ENCODE data around the gene SLC22A3. TPM values are rescaled to one million over a fixed set of nuclear protein-coding genes. Genes with fewer than 3 reads are reported as not detected.

The SLC22A3 gene, protein sequence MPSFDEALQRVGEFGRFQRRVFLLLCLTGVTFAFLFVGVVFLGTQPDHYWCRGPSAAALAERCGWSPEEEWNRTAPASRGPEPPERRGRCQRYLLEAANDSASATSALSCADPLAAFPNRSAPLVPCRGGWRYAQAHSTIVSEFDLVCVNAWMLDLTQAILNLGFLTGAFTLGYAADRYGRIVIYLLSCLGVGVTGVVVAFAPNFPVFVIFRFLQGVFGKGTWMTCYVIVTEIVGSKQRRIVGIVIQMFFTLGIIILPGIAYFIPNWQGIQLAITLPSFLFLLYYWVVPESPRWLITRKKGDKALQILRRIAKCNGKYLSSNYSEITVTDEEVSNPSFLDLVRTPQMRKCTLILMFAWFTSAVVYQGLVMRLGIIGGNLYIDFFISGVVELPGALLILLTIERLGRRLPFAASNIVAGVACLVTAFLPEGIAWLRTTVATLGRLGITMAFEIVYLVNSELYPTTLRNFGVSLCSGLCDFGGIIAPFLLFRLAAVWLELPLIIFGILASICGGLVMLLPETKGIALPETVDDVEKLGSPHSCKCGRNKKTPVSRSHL
- total RNA-seq (2022; extraction: Qiagen RNA extraction) = 40.2 to 49.9 TPM (median 44.7 TPM) in 5 replicates

GRCh38 chr6:160348223-160349019, at the start of gene SLC22A3:
TSS of gene SLC22A3 (plus strand) at chr6:160348378. CDS start at chr6:160348420, 42 bp downstream.

Other genes starting within 250 kb of the SLC22A3 start
- gene SLC22A1, start 226.6 kb upstream of the SLC22A3 start, total RNA-seq (2022; extraction: Qiagen RNA extraction) = 1.9 to 3.3 TPM (median 2.4 TPM) in 5 replicates
- 0.10 to 0.15 TPM (median 0.12 TPM) in 3 of 5 replicates, not detected in the others for gene SLC22A2, start 89.6 kb upstream of the SLC22A3 start, total RNA-seq (2022; extraction: Qiagen RNA extraction)